GM19240 (cell line): ENCODE results near the gene ADAMTS17.

Source experiments
- DNase-seq: peaks from one replicate; pipeline ENCODE4 v3.0.0; 2011; ENCODE audit warnings: low spot score; ENCODE audit not compliant: insufficient read length

Gene ADAMTS17

GRCh38 chr15:100174159-100174903 lies 167.4 kb downstream of the ADAMTS17 start:
- DNase-seq, result no peak

- DNase-seq, result no peak
Observed at GRCh38 chr15:100172356-100173024, 169.3 kb downstream of the ADAMTS17 start.

GRCh38 chr15:100171411-100171810 lies 170.4 kb downstream of the ADAMTS17 start:
- DNase-seq, result no peak

GRCh38 chr15:100170291-100171210 lies 171.2 kb downstream of the ADAMTS17 start:
- peak; percentile 10 for DNase-seq

- no peak for DNase-seq
Observed at GRCh38 chr15:100169615-100170290, 172.0 kb downstream of the ADAMTS17 start.

- no peak for DNase-seq
Observed at GRCh38 chr15:100168787-100169186, 173.0 kb downstream of the ADAMTS17 start.

DNA sequence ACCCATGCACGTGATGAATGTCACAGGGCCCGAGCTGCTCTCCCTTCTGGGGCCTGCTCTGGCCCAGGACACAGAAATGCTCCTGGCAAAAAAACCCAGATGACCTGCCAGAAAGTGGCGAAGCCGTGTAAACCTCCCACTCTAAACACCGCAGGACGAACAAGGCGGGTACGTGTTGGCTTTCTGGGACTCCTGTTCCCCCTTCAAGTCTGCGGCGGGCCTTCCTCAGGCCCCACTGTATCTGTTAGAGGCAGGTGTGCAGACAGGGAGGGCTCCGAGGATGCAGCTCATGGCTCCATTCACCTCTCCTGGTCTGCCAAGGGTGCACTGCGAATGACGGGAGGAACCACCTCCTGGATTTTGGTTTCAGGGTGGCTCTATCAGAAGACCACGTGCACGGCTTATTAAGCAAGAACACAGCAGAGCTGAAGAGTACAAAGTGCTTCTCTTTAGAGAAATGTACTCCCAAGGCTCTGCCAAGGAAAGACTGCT lies 173.8 kb downstream of the ADAMTS17 start:
- DNase-seq, result no peak

DNA sequence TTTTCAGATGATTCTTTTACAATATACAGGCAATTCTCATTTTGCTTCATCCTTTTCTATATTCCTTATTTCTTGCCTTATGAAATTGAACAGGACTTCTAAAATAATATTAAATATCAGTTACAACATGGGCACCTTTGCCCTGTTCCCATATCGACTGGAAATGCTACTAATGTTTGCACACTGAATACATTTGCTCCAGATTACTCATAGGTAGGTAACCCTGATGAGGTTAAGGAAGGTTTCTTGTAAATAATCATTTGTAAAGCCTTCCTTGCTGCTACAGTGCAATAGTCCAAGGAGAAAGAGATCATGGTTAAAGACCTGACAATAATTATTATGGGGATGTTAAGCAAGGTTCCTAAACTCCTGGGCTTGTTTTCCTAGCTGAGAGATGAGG lies 175.5 kb downstream of the ADAMTS17 start:
- DNase-seq, result no peak

DNA sequence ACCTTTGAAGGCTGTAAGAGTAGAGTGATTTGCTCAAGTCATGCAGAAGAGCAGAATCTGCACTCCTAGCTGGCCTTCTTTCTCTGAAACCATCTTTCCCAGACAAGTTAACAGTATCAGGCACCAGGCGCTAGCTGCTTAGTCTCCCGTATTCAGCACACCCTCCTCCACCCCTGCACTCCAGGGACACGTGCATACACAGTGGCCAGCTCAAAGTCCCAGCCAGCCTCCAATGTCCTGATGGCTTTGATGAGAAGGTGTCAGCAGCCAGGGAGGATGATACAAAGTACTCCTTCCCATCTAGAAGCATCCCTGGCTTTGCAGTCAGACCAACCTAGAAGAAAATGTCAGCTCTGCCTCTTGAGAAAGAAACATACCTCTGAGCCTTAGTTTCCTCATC lies 177.8 kb downstream of the ADAMTS17 start:
- no peak for DNase-seq

DNA sequence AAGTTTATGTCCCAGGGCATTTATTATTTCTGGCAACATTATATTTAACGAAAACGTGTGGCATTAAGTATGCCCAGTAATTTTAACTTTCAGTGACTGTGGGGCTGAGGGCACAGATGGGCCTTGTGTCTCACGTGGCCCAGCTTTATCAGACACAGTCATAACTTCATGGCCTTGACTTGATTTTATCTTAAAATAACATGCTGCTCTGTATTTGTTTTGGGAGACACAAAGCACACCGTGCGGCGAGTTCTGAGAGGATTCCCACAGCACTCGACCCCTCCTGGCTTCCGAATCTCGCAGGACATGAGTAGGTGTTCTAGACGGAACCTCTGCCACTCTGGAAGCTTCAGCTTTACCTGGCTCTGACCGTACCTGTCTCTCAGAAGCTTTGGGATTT lies 180.8 kb downstream of the ADAMTS17 start:
- no peak for DNase-seq

DNA sequence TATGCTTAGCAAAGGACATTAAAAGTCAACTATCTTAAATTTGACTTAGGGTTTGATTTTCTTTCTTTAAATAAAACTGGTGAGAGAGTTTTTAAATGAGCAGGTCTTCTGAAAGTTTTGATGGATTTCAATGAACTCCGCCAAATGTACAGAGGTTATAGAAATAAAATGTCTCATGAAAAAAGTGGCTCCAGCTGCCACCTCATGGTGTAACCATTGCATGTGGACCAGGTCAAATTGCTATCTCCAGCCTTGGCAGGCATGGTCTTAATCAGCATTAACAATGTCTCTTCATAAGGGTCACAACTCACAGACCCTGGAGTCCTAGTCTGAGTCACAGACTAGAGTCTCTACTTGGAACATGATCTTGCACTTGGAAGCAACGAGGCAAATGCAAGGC lies 182.3 kb downstream of the ADAMTS17 start:
- no peak for DNase-seq

DNA sequence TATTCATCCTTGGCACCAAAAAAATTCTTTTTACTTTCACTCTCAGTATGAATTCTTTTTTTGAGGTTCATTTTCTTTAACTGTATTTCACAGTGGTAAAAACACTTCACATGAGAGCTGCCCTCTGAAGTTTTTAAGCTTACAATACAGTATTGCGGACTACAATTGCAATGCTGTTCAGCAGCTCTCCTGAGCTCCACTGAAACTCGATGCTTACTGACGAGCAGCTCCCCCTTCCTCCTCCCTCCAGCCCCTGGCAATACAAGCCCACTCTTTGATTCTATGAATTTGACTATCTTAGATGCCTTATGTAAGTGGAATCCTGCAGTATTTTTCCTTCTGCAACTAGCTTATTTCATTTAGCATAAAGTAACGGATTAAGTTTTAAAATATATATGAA lies 183.4 kb downstream of the ADAMTS17 start:
- DNase-seq, result no peak

DNA sequence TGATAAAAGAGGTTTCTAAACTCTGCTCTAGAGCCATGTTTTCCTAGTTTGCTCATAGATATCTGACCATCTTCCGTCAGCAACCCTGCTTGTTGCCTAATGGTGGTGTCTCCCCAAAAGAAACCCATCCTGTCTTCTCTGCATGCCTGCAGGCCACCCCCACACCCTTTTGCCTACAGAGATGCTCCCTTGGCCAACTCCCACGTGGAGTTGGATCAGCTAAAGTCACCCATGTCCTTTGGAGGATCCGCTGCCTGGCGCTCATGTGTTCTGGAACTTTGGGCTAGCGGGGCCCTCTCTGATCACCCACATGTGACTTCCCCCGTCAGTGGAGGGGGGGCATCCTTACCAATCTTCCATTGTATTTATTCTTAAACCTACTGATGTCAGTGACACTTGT lies 185.6 kb downstream of the ADAMTS17 start:
- no peak for DNase-seq

DNA sequence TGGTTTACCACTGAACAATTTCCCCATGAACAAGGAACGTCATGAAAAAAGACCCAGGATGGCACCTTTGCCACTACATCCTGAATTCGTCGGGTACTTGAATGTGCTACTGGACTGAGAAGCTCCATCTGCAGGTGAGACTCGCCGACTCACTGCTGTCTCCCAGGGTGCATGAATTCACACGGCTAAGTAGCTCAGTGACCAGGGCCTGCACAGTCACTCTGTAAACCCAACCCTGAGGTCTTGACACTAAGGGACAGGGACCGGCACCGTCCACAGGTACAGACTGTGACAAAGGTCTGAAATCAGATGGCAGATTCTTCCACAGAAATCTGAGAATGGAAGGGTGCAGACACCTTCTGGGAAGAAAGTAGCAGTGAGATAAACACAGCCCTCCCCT lies 187.4 kb downstream of the ADAMTS17 start:
- DNase-seq, result no peak

- no peak for DNase-seq
Observed at GRCh38 chr15:100152463-100152862, 189.3 kb downstream of the ADAMTS17 start.

DNA sequence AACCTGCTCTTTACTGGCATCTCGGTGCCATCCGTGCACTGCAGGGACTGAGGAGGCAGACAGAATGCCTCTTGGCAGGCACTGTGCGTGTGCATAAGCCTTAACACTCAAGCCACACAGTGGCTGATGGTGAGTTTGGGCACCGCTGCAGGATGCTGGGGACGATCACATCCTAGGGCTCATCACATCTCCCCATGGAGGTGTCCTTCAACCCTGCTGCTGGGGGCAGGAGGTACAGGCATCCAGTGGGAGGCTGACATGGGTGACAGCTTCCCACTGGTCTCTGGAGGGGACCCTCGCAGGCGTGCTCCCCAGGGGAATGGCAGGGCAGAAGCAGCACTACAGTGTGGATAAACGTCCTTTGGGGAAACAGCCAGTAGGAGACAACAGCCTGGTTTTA lies 190.9 kb downstream of the ADAMTS17 start:
- DNase-seq, result no peak

- DNase-seq, result no peak
Observed at GRCh38 chr15:100147828-100148227, 193.9 kb downstream of the ADAMTS17 start.

DNA sequence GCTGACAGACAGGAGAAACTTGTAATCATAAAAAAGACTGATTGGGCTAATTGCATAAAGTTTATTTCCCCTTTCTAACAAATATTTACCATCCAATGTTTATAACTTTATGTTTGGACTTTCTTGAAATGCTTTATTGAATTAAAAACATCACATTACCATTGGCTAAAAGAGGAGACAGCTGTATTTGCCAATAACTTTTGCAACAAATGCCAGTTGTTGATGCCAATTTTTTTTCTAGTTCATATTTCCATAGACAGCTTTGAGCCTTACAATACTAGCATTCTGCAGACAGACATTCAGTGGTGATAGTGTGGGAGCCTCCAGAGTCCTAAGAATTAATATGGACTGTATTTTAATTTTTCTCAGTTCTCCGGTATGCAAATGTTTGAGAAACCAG lies 198.4 kb downstream of the ADAMTS17 start:
- no peak for DNase-seq

DNA sequence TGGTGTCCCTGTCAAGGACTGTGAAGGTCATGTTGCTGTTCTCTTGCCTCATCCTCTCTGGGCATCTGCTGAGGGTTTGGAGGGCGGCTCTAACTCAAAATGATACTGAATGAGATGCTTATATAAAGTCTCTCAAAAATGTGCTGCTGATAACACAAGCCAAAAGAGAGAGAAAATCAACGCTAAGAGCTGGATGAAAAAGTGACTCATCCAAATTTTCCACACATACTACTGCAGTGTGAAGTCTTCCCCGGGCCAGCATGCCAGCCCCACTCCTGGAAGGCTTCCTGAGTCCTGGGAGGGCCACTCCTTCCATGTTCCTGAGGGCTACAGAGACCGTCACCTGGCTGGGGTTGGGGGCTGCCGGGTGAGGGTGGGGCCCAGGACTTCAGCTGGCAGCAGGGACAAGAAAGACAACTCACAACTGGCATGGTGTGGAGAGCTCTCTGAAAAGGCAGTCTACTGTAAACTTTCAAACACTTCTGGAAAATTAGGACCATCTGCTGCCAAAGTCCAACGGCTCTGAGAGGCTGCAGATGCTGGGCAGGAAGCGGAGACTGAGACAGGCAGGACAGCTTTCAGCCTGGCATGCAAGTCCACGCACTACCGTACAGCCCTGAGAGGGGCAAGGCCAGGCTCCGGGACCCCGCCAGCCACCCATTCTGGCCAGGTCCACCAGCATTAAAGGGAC lies 200.3 kb downstream of the ADAMTS17 start:
- DNase-seq, result no peak

GRCh38 chr15:100140527-100141308 lies 201.1 kb downstream of the ADAMTS17 start:
- no peak for DNase-seq
